K562 (cell line): ENCODE measurements around the gene ARPC1A. TPM values are rescaled to one million over a fixed set of nuclear protein-coding genes. Genes with fewer than 3 reads are reported as not detected.
A peak's percentile ranks its signal among the peaks of the same experiment; 100 is the strongest.

Source experiments
- BACH1 ChIP-seq: fragments of 200-800 bp; sonication (Bioruptor generic); IDR thresholded peaks from 2 replicates; pipeline ENCODE4 v1.6.1; 2016; ENCODE audit warnings: missing genetic modification characterization, missing compliant biosample characterization
- CBX5 ChIP-seq: IDR thresholded peaks from 2 replicates; pipeline ENCODE4 v1.6.1; 2014; ENCODE audit warnings: low read depth, borderline replicate concordance
- EZH2 ChIP-seq: IDR thresholded peaks from 2 replicates; pipeline ENCODE4 v1.6.1; 2012; ENCODE audit warnings: low read depth, mild to moderate bottlenecking, inconsistent platforms, low read length, borderline replicate concordance
- FOXK2 ChIP-seq, 2 experiments: fragments of 450-650 bp; IDR thresholded peaks in 1 of 2; conservative IDR thresholded peaks in 1 of 2; 2 replicates each; pipeline ENCODE4 v1.6.1; 2016; ENCODE audit warnings: low read depth in 2 of 2, mild to moderate bottlenecking in 1 of 2
- JUND ChIP-seq, 2 experiments: IDR thresholded peaks; 2 replicates in 1 of 2; 3 replicates in 1 of 2; pipeline ENCODE4 v1.6.1; 2011; ENCODE audit warnings: borderline replicate concordance in 2 of 2, low read depth in 2 of 2, low read length in 2 of 2, improper control_type of control experiment in 1 of 2, missing biosample characterization in 1 of 2, missing genetic modification characterization in 1 of 2, missing genetic modification reagents in 1 of 2
- KDM5B ChIP-seq: fragments of 200-600 bp; sonication (generic); IDR thresholded peaks from 2 replicates; pipeline ENCODE4 v1.6.1; 2012; ENCODE audit warnings: low read depth, mild to moderate bottlenecking, moderate library complexity, low read length, control low read depth, inconsistent platforms; ENCODE audit not compliant: insufficient replicate concordance
- KLF10 ChIP-seq: fragments of 250-450 bp; sonication (Bioruptor Pico); IDR thresholded peaks from 2 replicates; pipeline ENCODE4 v1.6.1; 2021; ENCODE audit warnings: matching md5 sums
- RFX1 ChIP-seq: fragments of 450-650 bp; IDR thresholded peaks from 2 replicates; pipeline ENCODE4 v1.6.1; 2016; ENCODE audit warnings: mild to moderate bottlenecking, moderate library complexity
- SNRNP70 ChIP-seq: fragments of 200-400 bp; formaldehyde crosslinking; optimal IDR thresholded peaks from 2 replicates; pipeline ENCODE3; 2017; ENCODE audit warnings: low read depth, low read length
- SP2 ChIP-seq: IDR thresholded peaks from 2 replicates; pipeline ENCODE4 v1.6.1; 2011; ENCODE audit warnings: mild to moderate bottlenecking, low read depth, low read length, moderate library complexity; ENCODE audit not compliant: poor library complexity, severe bottlenecking; ENCODE audit errors: extremely low read depth
- SRSF1 ChIP-seq: fragments of 200-400 bp; formaldehyde crosslinking; IDR thresholded peaks from 2 replicates; pipeline ENCODE4 v1.6.1; 2017; ENCODE audit warnings: mild to moderate bottlenecking, low read depth, low read length, moderate library complexity
- TBP ChIP-seq: optimal IDR thresholded peaks from 2 replicates; pipeline ENCODE3; 2011; ENCODE audit warnings: low read depth, low read length, improper control_type of control experiment
- U2AF1 ChIP-seq: fragments of 200-400 bp; formaldehyde crosslinking; optimal IDR thresholded peaks from 2 replicates; pipeline ENCODE3; 2017; ENCODE audit warnings: mild to moderate bottlenecking, low read depth, low read length, moderate library complexity
- ZFPM2 ChIP-seq: fragments of 250-450 bp; sonication (Bioruptor Pico); IDR thresholded peaks from 2 replicates; pipeline ENCODE4 v1.5.1; 2022; ENCODE audit warnings: mild to moderate bottlenecking
- ZNF217 ChIP-seq: sonication (generic); formaldehyde crosslinking; IDR thresholded peaks from 2 replicates; pipeline ENCODE4 v1.8.0; 2022; ENCODE audit warnings: mild to moderate bottlenecking, missing genetic modification reagents
- ZNF408 ChIP-seq: fragments of 250-450 bp; sonication (Bioruptor Pico); IDR thresholded peaks from 2 replicates; pipeline ENCODE4 v1.4.0; 2020; ENCODE audit warnings: low read depth, mild to moderate bottlenecking, moderate library complexity
- ZNF785 ChIP-seq: fragments of 250-450 bp; sonication (Bioruptor Pico); IDR thresholded peaks from 2 replicates; pipeline ENCODE4 v1.4.0; 2020; ENCODE audit warnings: mild to moderate bottlenecking
- polyA plus RNA-seq, 8 experiments: library from polyadenylated mRNA; depleted of rRNA in 4 of 8; stranded (reverse) in 5 of 8; unstranded in 3 of 8; fragments of >200 nt; fragmentation: Nextera tagmentation in 2 of 8; fragmentation: Illumina TruSeq in 1 of 8; extraction: Ambion mirVana in 2 of 8; extraction: Trizol in 1 of 8; gene quantifications; 2 replicates each; pipeline versions ENCODE4 v1.2.1 to v1.2.3, GENCODE V29; 2011 to 2014; ENCODE audit warnings: inconsistent platforms in 1 of 8, missing spikeins in 1 of 8
- total RNA-seq, 7 experiments: library from RNA; depleted of rRNA in 6 of 7; stranded (reverse); fragments of >200 nt in 6 of 7; fragmentation: Illumina TruSeq in 2 of 7; extraction: Trizol in 2 of 7; gene quantifications; 2 replicates each; pipeline versions ENCODE4 v1.2.1 to v1.2.3, GENCODE V29; 2011 to 2021; ENCODE audit warnings: low replicate concordance in 1 of 7
- TF ChIP-seq, protein P1 (sequence below): fragments of 250-450 bp; sonication (Bioruptor Pico); IDR thresholded peaks from 2 replicates; pipeline ENCODE4 v1.8.0; 2021; ENCODE audit warnings: moderate library complexity, mild to moderate bottlenecking, inconsistent platforms
- TF ChIP-seq, protein P2 (sequence below): fragments of 250-450 bp; sonication (Bioruptor Pico); IDR thresholded peaks from 2 replicates; pipeline ENCODE4 v1.5.0; 2020; ENCODE audit warnings: mild to moderate bottlenecking, borderline replicate concordance
- TF ChIP-seq, protein P3 (sequence below): sonication (generic); formaldehyde crosslinking; IDR thresholded peaks from 2 replicates; pipeline ENCODE4 v1.8.1; 2023; ENCODE audit warnings: mild to moderate bottlenecking, missing genetic modification reagents

Gene ARPC1A
- total and polyA plus RNA-seq, 9 of the 15 experiments (the other 6 are each of a cell fraction or from before 2014, with no cell fraction given): 39.5 to 151 (median 86.1) TPM

DNA sequence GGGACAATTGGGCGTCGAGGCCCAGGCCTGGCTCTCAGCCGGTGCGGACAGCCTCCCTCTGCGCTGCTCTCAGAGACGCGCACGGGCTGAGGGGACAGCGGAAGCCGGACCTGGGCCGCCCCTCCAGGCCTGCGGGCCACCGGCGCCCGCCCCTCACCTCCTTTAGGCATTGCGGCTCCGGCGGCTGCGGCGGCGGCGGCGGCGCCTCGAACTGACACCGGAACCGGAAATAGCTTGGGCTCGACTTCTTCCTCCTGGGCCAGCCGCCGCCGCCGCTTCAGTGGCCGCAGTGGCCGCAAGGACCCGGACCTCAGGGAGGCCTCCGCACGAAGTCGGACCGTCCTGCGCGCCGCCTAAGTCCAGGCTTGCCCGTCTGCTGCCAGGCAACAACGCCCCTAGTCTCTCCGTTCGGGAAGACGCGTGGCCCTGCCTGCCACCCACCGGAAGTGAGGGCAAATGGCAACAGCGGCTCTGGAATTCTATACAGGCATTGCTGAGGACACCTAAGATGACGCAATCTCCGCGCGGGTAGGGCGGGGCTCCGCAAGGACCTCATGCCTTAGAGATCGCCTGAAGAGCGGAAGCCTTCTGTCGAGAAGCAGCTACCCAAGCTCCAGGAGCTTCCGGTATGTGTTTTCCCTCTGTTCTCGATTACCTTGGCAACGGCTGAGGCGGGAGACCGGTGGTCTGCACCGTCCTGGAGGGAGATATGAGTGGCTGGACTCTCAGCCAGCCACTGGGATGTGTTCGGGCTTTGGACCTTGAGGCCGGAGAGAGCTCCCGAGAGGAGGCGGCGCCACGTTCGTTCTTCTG, 82.9 kb downstream of the ARPC1A start, which contains the start of the genes BUD31 and PDAP1 (continued):
- no peak for TF ChIP-seq SRSF1
- no peak for TF ChIP-seq ZNF217
- TF ChIP-seq, protein P1, sequence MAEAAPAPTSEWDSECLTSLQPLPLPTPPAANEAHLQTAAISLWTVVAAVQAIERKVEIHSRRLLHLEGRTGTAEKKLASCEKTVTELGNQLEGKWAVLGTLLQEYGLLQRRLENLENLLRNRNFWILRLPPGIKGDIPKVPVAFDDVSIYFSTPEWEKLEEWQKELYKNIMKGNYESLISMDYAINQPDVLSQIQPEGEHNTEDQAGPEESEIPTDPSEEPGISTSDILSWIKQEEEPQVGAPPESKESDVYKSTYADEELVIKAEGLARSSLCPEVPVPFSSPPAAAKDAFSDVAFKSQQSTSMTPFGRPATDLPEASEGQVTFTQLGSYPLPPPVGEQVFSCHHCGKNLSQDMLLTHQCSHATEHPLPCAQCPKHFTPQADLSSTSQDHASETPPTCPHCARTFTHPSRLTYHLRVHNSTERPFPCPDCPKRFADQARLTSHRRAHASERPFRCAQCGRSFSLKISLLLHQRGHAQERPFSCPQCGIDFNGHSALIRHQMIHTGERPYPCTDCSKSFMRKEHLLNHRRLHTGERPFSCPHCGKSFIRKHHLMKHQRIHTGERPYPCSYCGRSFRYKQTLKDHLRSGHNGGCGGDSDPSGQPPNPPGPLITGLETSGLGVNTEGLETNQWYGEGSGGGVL (CRISPR knock-in tag): no peak
- TF ChIP-seq KLF10: no peak
- TF ChIP-seq FOXK2 (conservative IDR thresholded peaks at IDR 0.05 in 1 of 2, IDR thresholded peaks at IDR 0.05 in 1 of 2; ENCODE audit: low read depth in 2 of 2): peak; percentile 85 to 92; a peak in 3 of 4 replicates
- TF ChIP-seq CBX5: no peak
- TF ChIP-seq EZH2: no peak
- TF ChIP-seq, protein P2, sequence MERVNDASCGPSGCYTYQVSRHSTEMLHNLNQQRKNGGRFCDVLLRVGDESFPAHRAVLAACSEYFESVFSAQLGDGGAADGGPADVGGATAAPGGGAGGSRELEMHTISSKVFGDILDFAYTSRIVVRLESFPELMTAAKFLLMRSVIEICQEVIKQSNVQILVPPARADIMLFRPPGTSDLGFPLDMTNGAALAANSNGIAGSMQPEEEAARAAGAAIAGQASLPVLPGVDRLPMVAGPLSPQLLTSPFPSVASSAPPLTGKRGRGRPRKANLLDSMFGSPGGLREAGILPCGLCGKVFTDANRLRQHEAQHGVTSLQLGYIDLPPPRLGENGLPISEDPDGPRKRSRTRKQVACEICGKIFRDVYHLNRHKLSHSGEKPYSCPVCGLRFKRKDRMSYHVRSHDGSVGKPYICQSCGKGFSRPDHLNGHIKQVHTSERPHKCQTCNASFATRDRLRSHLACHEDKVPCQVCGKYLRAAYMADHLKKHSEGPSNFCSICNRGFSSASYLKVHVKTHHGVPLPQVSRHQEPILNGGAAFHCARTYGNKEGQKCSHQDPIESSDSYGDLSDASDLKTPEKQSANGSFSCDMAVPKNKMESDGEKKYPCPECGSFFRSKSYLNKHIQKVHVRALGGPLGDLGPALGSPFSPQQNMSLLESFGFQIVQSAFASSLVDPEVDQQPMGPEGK: no peak
- no peak for TF ChIP-seq ZNF785 (CRISPR knock-in tag)
- TF ChIP-seq U2AF1: no peak
- peak; percentile 92 for TF ChIP-seq RFX1
- TF ChIP-seq, protein P3, sequence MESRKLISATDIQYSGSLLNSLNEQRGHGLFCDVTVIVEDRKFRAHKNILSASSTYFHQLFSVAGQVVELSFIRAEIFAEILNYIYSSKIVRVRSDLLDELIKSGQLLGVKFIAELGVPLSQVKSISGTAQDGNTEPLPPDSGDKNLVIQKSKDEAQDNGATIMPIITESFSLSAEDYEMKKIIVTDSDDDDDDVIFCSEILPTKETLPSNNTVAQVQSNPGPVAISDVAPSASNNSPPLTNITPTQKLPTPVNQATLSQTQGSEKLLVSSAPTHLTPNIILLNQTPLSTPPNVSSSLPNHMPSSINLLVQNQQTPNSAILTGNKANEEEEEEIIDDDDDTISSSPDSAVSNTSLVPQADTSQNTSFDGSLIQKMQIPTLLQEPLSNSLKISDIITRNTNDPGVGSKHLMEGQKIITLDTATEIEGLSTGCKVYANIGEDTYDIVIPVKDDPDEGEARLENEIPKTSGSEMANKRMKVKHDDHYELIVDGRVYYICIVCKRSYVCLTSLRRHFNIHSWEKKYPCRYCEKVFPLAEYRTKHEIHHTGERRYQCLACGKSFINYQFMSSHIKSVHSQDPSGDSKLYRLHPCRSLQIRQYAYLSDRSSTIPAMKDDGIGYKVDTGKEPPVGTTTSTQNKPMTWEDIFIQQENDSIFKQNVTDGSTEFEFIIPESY (CRISPR knock-in tag): peak; percentile 32; the same call in 1 of the 2 replicates
- peak; percentile 81 for TF ChIP-seq TBP
- TF ChIP-seq BACH1 (tag): no peak
- 0 out of 2 replicates have a peak, but pooled peaks have one; percentile 80 for TF ChIP-seq ZFPM2 (CRISPR knock-in tag)
- TF ChIP-seq SNRNP70: no peak
- no peak for TF ChIP-seq SP2
- peak; percentile 81 for TF ChIP-seq KDM5B
- no peak for TF ChIP-seq ZNF408 (CRISPR knock-in tag)
- peak; percentile 99 for TF ChIP-seq JUND (IDR thresholded peaks at IDR 0.05; ENCODE audit: borderline replicate concordance, low read depth, low read length)
- TF ChIP-seq JUND (tag; IDR thresholded peaks at IDR 0.05; ENCODE audit: borderline replicate concordance, low read depth, low read length): peak; percentile 99
